Measurements from ENCODE around the gene DPP6. TPM values are rescaled to one million over a fixed set of nuclear protein-coding genes. Genes with fewer than 3 reads are reported as not detected.

Gene DPP6
- total RNA-seq, 1 experiment from 2014 or later = not detected

GRCh38 chr7:154903083-154903731 lies 851.0 kb downstream of the DPP6 start:
- no peak for DNase-seq (ENCODE audit: low spot score)
- CTCF ChIA-PET = no interaction called here
- no peak for TF ChIP-seq CTCF (conservative IDR thresholded peaks at IDR 0.05; ENCODE audit: low read depth, low read length)
- TF ChIP-seq EZH2 (IDR thresholded peaks at IDR 0.05; ENCODE audit: borderline replicate concordance, low read depth, low read length, poor library complexity, severe bottlenecking) = no peak

GRCh38 chr7:154905146-154905545 lies 852.9 kb downstream of the DPP6 start:
- TF ChIP-seq EZH2 (IDR thresholded peaks at IDR 0.05; ENCODE audit: borderline replicate concordance, low read depth, low read length, poor library complexity, severe bottlenecking) (no peak), CTCF (conservative IDR thresholded peaks at IDR 0.05; ENCODE audit: low read depth, low read length) (no peak)
- Histone ChIP-seq H3K36me3 (ENCODE audit: insufficient read depth, low read length, poor library complexity, severe bottlenecking) (no peaks in the 10 kb centered on the region), H3K4me1 (ENCODE audit: insufficient read depth, low read length, poor library complexity, severe bottlenecking) (no peaks in the 10 kb centered on the region), H3K4me3 (ENCODE audit: low read depth, low read length, poor library complexity, severe bottlenecking) (no peak overlapping the region), H3K27me3 (replicated peaks; ENCODE audit: insufficient read depth, low read depth, low read length, poor library complexity) (peaks cover 6% of the 10 kb centered on the region), H3K27ac (ENCODE audit: low read depth, low read length, poor library complexity, severe bottlenecking) (no peak overlapping the region), H3K9me3 (ENCODE audit: low read depth, low read length, poor library complexity, severe bottlenecking) (no peaks in the 10 kb centered on the region)
- intact Hi-C loops (cut with micrococcal nuclease; ENCODE audit: unreplicated experiment) = no loop called here
- DNase-seq (ENCODE audit: low spot score) = no peak
- no TSS peak for BruUV-seq (replicated peaks)
- ChIA-PET CTCF (no interaction called here), POLR2A (ENCODE audit: low non-redundant PET) (no interaction called here)

More at GRCh38 chr7:154903083-154903731, 851.0 kb downstream of the DPP6 start:
- no peaks in the 10 kb centered on the region for H3K9me3 ChIP-seq (ENCODE audit: low read depth, low read length, poor library complexity, severe bottlenecking)
- H3K27me3 ChIP-seq (replicated peaks; ENCODE audit: insufficient read depth, low read depth, low read length, poor library complexity) = peaks cover 20% of the 10 kb centered on the region
- no peaks in the 10 kb centered on the region for H3K4me1 ChIP-seq (ENCODE audit: insufficient read depth, low read length, poor library complexity, severe bottlenecking)
- no peak overlapping the region for H3K4me3 ChIP-seq (ENCODE audit: low read depth, low read length, poor library complexity, severe bottlenecking)
- intact Hi-C loops (cut with micrococcal nuclease; ENCODE audit: unreplicated experiment) = no loop called here
- no peak overlapping the region for H3K27ac ChIP-seq (ENCODE audit: low read depth, low read length, poor library complexity, severe bottlenecking)
- H3K36me3 ChIP-seq (ENCODE audit: insufficient read depth, low read length, poor library complexity, severe bottlenecking) = no peaks in the 10 kb centered on the region
- POLR2A ChIA-PET (ENCODE audit: low non-redundant PET) = no interaction called here
- no TSS peak for BruUV-seq (replicated peaks)

- no peak for DNase-seq (ENCODE audit: low spot score)
- CTCF ChIA-PET = no interaction called here
Measured at GRCh38 chr7:154905615-154906014, 853.4 kb downstream of the DPP6 start.

More at GRCh38 chr7:154905615-154906014, 853.4 kb downstream of the DPP6 start:
- Histone ChIP-seq H3K27ac (ENCODE audit: low read depth, low read length, poor library complexity, severe bottlenecking) (no peak overlapping the region), H3K4me1 (ENCODE audit: insufficient read depth, low read length, poor library complexity, severe bottlenecking) (no peaks in the 10 kb centered on the region), H3K36me3 (ENCODE audit: insufficient read depth, low read length, poor library complexity, severe bottlenecking) (no peaks in the 10 kb centered on the region), H3K9me3 (ENCODE audit: low read depth, low read length, poor library complexity, severe bottlenecking) (no peaks in the 10 kb centered on the region), H3K4me3 (ENCODE audit: low read depth, low read length, poor library complexity, severe bottlenecking) (no peak overlapping the region), H3K27me3 (replicated peaks; ENCODE audit: insufficient read depth, low read depth, low read length, poor library complexity) (peaks cover 2% of the 10 kb centered on the region)
- TF ChIP-seq EZH2 (IDR thresholded peaks at IDR 0.05; ENCODE audit: borderline replicate concordance, low read depth, low read length, poor library complexity, severe bottlenecking) (no peak), CTCF (conservative IDR thresholded peaks at IDR 0.05; ENCODE audit: low read depth, low read length) (no peak)
- POLR2A ChIA-PET (ENCODE audit: low non-redundant PET) = no interaction called here
- BruUV-seq (replicated peaks) = no TSS peak
- intact Hi-C loops (cut with micrococcal nuclease; ENCODE audit: unreplicated experiment) = no loop called here

All from A673 (cell line).